ENCODE results near the gene UBAP1L.

The UBAP1L gene

GRCh38 chr15:65057549-65057940 lies 57.5 kb downstream of the UBAP1L start:
- peaks cover 14% of the 10 kb centered on the region for H3K27me3 ChIP-seq
- H3K27ac ChIP-seq, result no peak overlapping the region
- TF ChIP-seq, protein P1, sequence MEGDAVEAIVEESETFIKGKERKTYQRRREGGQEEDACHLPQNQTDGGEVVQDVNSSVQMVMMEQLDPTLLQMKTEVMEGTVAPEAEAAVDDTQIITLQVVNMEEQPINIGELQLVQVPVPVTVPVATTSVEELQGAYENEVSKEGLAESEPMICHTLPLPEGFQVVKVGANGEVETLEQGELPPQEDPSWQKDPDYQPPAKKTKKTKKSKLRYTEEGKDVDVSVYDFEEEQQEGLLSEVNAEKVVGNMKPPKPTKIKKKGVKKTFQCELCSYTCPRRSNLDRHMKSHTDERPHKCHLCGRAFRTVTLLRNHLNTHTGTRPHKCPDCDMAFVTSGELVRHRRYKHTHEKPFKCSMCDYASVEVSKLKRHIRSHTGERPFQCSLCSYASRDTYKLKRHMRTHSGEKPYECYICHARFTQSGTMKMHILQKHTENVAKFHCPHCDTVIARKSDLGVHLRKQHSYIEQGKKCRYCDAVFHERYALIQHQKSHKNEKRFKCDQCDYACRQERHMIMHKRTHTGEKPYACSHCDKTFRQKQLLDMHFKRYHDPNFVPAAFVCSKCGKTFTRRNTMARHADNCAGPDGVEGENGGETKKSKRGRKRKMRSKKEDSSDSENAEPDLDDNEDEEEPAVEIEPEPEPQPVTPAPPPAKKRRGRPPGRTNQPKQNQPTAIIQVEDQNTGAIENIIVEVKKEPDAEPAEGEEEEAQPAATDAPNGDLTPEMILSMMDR (IDR thresholded peaks at IDR 0.05), result no peak
- H3K4me1 ChIP-seq (ENCODE audit: control insufficient read depth in 1 of 2, insufficient read depth in 1 of 2, low read depth in 1 of 2, low read length in 1 of 2), result no peaks in the 10 kb centered on the region
- H3K9me3 ChIP-seq, result no peaks in the 10 kb centered on the region
- no peaks in the 10 kb centered on the region for H3K36me3 ChIP-seq
- H3K4me3 ChIP-seq (ENCODE audit: low read depth in 1 of 2, low read length in 1 of 2), result no peak overlapping the region

- no peaks in the 10 kb centered on the region for H3K9me3 ChIP-seq
- peaks cover 14% of the 10 kb centered on the region for H3K27me3 ChIP-seq
- H3K4me1 ChIP-seq (ENCODE audit: control insufficient read depth in 1 of 2, insufficient read depth in 1 of 2, low read depth in 1 of 2, low read length in 1 of 2), result no peaks in the 10 kb centered on the region
- H3K27ac ChIP-seq, result no peak overlapping the region
- TF ChIP-seq, protein P1 (IDR thresholded peaks at IDR 0.05), result no peak
- no peaks in the 10 kb centered on the region for H3K36me3 ChIP-seq
- H3K4me3 ChIP-seq (ENCODE audit: low read depth in 1 of 2, low read length in 1 of 2), result no peak overlapping the region
These were observed 58.0 kb downstream of the UBAP1L start for GRCh38 chr15:65056868-65057548.

GRCh38 chr15:65056106-65056505 lies 58.9 kb downstream of the UBAP1L start:
- TF ChIP-seq, protein P1 (IDR thresholded peaks at IDR 0.05), result no peak
- Histone ChIP-seq H3K4me1 (ENCODE audit: control insufficient read depth in 1 of 2, insufficient read depth in 1 of 2, low read depth in 1 of 2, low read length in 1 of 2) (no peaks in the 10 kb centered on the region), H3K27me3 (peaks cover 14% of the 10 kb centered on the region), H3K9me3 (no peaks in the 10 kb centered on the region), H3K36me3 (no peaks in the 10 kb centered on the region), H3K4me3 (ENCODE audit: low read depth in 1 of 2, low read length in 1 of 2) (no peak overlapping the region), H3K27ac (no peak overlapping the region)

DNA sequence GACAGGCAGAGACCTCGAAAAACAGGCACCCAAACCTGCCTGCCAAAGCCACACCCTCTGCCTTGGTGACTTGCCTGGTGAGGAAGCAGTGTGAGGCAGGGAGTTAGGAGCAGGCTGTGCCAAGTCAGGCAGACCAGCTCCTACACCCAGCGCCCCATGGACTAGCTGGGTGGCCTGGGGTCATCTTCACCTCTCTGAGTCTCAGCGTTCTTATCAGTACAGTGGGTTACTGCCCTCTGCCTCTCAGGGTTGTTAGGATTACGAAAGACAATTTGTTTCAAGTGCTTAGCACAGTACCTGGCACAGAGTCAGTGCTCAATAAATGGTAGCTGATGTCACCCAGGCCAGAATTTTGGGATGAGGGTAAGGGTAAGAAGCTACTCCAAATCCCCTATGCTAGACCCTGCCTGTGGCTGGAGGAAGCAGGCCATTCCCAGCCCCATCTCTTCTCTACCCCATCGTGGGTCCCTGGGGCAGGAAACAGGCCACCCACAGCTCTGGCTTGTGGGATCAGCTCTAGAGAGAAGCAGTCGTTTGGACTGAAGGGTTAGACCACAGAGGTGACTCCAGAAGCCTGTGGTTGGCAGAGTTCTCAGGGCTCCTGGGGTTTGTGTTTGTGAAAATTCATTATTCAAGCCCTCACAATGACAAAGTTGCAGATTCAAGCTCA lies 59.7 kb downstream of the UBAP1L start:
- Histone ChIP-seq H3K4me1 (ENCODE audit: control insufficient read depth in 1 of 2, insufficient read depth in 1 of 2, low read depth in 1 of 2, low read length in 1 of 2) (peaks cover 2 to 3% of the 10 kb centered on the region in 2 experiments), H3K9me3 (no peaks in the 10 kb centered on the region), H3K27me3 (peaks cover 13% of the 10 kb centered on the region), H3K27ac (no peak overlapping the region), H3K4me3 (ENCODE audit: low read depth in 1 of 2, low read length in 1 of 2) (no peak overlapping the region), H3K36me3 (no peaks in the 10 kb centered on the region)
- TF ChIP-seq, protein P1 (IDR thresholded peaks at IDR 0.05), result no peak

DNA sequence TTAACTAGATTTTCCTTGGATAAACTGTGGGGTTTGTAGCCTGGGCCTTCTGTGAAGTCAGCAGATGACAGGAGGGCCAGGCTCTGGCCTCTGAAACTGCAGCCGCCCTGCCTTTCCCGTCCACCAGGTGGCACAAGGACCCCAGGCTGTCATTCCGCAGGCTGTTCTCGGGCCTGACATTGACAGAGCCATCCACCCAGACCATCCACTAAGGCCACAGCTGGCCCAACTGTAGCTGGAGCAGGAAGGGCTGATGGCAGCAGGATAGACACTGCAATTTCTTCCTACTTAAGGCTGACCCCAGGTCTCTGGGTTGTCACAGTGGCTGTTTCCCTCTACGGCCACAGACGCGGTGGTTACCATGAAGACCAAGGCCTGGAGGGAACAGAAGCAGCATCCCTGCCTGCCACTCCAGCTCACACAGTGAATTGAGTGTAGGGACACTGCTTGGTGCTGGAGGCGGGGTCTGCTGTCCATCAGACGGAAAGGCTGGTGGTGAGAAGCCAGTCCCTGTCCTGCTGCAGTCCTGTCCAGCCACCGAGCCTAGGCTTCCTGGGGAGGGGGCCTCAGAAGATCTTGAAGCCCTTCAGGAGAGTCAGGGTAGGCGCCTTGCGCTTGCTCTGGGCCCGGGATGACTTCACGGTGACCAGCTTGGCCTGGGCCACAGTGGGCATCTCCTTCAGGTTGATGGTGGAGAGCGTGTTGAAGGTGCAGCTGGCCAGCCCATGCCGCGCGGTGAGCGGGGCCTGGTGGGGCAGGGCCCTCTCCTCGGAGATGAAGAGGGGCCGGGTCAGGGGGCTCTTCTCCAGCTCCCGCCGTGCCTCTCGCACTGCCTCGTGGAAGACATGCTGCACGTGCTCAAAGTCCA lies 60.4 kb downstream of the UBAP1L start:
- Histone ChIP-seq H3K4me3 (ENCODE audit: low read depth in 1 of 2, low read length in 1 of 2) (no peak overlapping the region), H3K36me3 (no peaks in the 10 kb centered on the region), H3K9me3 (no peaks in the 10 kb centered on the region), H3K4me1 (ENCODE audit: control insufficient read depth in 1 of 2, insufficient read depth in 1 of 2, low read depth in 1 of 2, low read length in 1 of 2) (peaks cover 10 to 11% of the 10 kb centered on the region in 2 experiments), H3K27me3 (peaks cover 16% of the 10 kb centered on the region), H3K27ac (no peak overlapping the region)
- TF ChIP-seq, protein P1 (IDR thresholded peaks at IDR 0.05), result peak; percentile 48

Data from neutrophil (primary cell).